B cell (primary cell): ENCODE results near the gene SLC17A4. TPM values are rescaled to one million over a fixed set of nuclear protein-coding genes. Genes with fewer than 3 reads are reported as not detected.

Experiments used
- ATAC-seq: fragments of 200-7000 bp; cut with Tn5 transposase; one replicate; pipeline ENCODE4 v1.10.0; 2021; ENCODE audit warnings: low read depth, mild to moderate bottlenecking, moderate number of reproducible peaks, moderate library complexity
- CTCF ChIA-PET: fragments of 350-600 bp; sonication (Branson Sonifier 250); formaldehyde crosslinking; loops from one replicate; lab custom pipeline; 2021; ENCODE audit warnings: antibody characterized with exemption, inconsistent platforms; lab: Charles Lee
- POLR2A ChIA-PET: fragments of 350-600 bp; sonication (Branson Sonifier 250); formaldehyde crosslinking; loops from one replicate; lab custom pipeline; 2021; ENCODE audit warnings: antibody characterized with exemption; lab: Charles Lee
- DNase-seq: peaks from one replicate; pipeline ENCODE4 v3.0.0; 2013
- H2AFZ ChIP-seq: 2 replicates; pipeline ENCODE4 v1.6.1; 2012; ENCODE audit warnings: mild to moderate bottlenecking, low read depth, low read length; ENCODE audit not compliant: insufficient read depth, poor library complexity, severe bottlenecking
- H3K27ac ChIP-seq, 2 donors: 1 replicate in 1 of 2; 2 replicates in 1 of 2; pipeline ENCODE4 v1.5.1; 2012 to 2013; ENCODE audit warnings: low read length in 2 of 2, mild to moderate bottlenecking in 2 of 2, moderate library complexity in 1 of 2
- H3K27me3 ChIP-seq, 4 experiments: fragments of 200-600 bp in 1 of 4; sonication (generic) in 1 of 4; replicated peaks in 1 of 4; 1 replicate in 2 of 4; 2 replicates in 2 of 4; pipeline versions ENCODE4 v1.6.1 to v1.7.0; 2013 to 2016; ENCODE audit warnings: low read length in 3 of 4, mild to moderate bottlenecking in 2 of 4, mixed read lengths in 1 of 4, moderate library complexity in 1 of 4; ENCODE audit not compliant: insufficient read depth in 4 of 4, control insufficient read depth in 3 of 4; ENCODE audit errors: control extremely low read depth in 1 of 4
- H3K36me3 ChIP-seq, 2 experiments: replicated peaks in 1 of 2; 1 replicate in 1 of 2; 2 replicates in 1 of 2; pipeline versions ENCODE4 v1.6.1 to v1.7.1; 2013; ENCODE audit warnings: low read length in 1 of 2; ENCODE audit not compliant: insufficient read depth in 2 of 2, control insufficient read depth in 1 of 2; ENCODE audit errors: control extremely low read depth in 1 of 2, extremely low read depth in 1 of 2
- H3K4me1 ChIP-seq, 2 donors: fragments of 200-600 bp in 1 of 2; sonication (generic) in 1 of 2; 1 replicate in 1 of 2; 2 replicates in 1 of 2; pipeline versions ENCODE4 v1.5.1 to v1.6.1; 2013 to 2017; ENCODE audit warnings: low read length in 2 of 2; ENCODE audit not compliant: control insufficient read depth in 2 of 2, insufficient read depth in 2 of 2
- H3K4me2 ChIP-seq: replicated peaks from 2 replicates; pipeline ENCODE3; 2012; ENCODE audit warnings: mild to moderate bottlenecking, low read depth, low read length; ENCODE audit not compliant: poor library complexity, severe bottlenecking
- H3K4me3 ChIP-seq, 5 experiments: fragments of 200-600 bp in 1 of 5; sonication (generic) in 1 of 5; 1 replicate in 3 of 5; 2 replicates in 2 of 5; pipeline versions ENCODE4 v1.5.1 to v1.7.0; 2011 to 2016; ENCODE audit warnings: low read length in 4 of 5, mild to moderate bottlenecking in 4 of 5, low read depth in 2 of 5, control low read depth in 1 of 5, moderate library complexity in 1 of 5; ENCODE audit not compliant: insufficient read depth in 1 of 5; ENCODE audit errors: control extremely low read depth in 1 of 5, extremely low read depth in 1 of 5
- H3K79me2 ChIP-seq: fragments of 200-600 bp; sonication (generic); one replicate; pipeline ENCODE4 v1.6.0; 2016; ENCODE audit warnings: low read length; ENCODE audit not compliant: control insufficient read depth, insufficient read depth
- H3K9ac ChIP-seq: fragments of 200-600 bp; sonication (generic); 2 replicates; pipeline ENCODE4 v1.6.1; 2017; ENCODE audit warnings: mild to moderate bottlenecking, low read length, moderate library complexity
- H3K9me3 ChIP-seq, 3 donors: one replicate each; pipeline versions ENCODE4 v1.6.1 to v1.7.1; 2013; ENCODE audit warnings: low read length in 2 of 3; ENCODE audit not compliant: control insufficient read depth in 2 of 3, insufficient read depth in 1 of 3; ENCODE audit errors: control extremely low read depth in 1 of 3
- H4K20me1 ChIP-seq: 2 replicates; pipeline ENCODE4 v1.6.0; 2012; ENCODE audit warnings: mild to moderate bottlenecking, low read length; ENCODE audit not compliant: insufficient read depth, control insufficient read depth, poor library complexity, severe bottlenecking
- H3K27ac Mint-ChIP-seq: one replicate; pipeline ENCODE4 v1.8.0; 2021; ENCODE audit warnings: mixed read lengths
- H3K27me3 Mint-ChIP-seq: one replicate; pipeline ENCODE4 v1.8.0; 2021; ENCODE audit warnings: mixed read lengths
- H3K4me1 Mint-ChIP-seq: one replicate; pipeline ENCODE4 v1.8.0; 2021; ENCODE audit warnings: mixed read lengths
- H3K4me3 Mint-ChIP-seq: one replicate; pipeline ENCODE4 v1.8.0; 2021; ENCODE audit warnings: mixed read lengths
- H3K9me3 Mint-ChIP-seq: one replicate; pipeline ENCODE4 v1.8.0; 2022; ENCODE audit warnings: mixed read lengths; ENCODE audit not compliant: insufficient read depth
- EZH2 ChIP-seq: IDR thresholded peaks from 2 replicates; pipeline ENCODE4 v1.6.1; 2012; ENCODE audit warnings: borderline replicate concordance, low read depth, mild to moderate bottlenecking, moderate library complexity, low read length; ENCODE audit not compliant: insufficient read depth, poor library complexity, severe bottlenecking
- WGBS: methylation state at CpG from one replicate; pipeline ENCODE4 v1.1.5; 2013; ENCODE audit warnings: missing lambda C conversion rate; ENCODE audit not compliant: insufficient coverage; 5-methylcytosine and 5-hydroxymethylcytosine counted together
- intact Hi-C: fragments of 100-400 bp; cut with micrococcal nuclease; formaldehyde crosslinking; loops from one replicate; pipeline ENCODE4 v1.10.0; 2022
- polyA plus RNA-seq: library from polyadenylated mRNA; depleted of rRNA; stranded (reverse); fragments of >200 nt; gene quantifications from 2 replicates; pipeline ENCODE4 v1.2.3, GENCODE V29; 2012
- total RNA-seq, 2 donors: library from RNA; stranded (reverse); fragments of 120-200 nt in 1 of 2; gene quantifications; 1 replicate in 1 of 2; 2 replicates in 1 of 2; pipeline versions ENCODE4 v1.2.3 to v1.2.4, GENCODE V29; 2013 to 2022
- TF ChIP-seq, protein P1 (sequence below): fragments of 200-600 bp; IDR thresholded peaks from one replicate; pipeline ENCODE4 v1.8.0; 2022; ENCODE audit warnings: antibody characterized with exemption, mild to moderate bottlenecking

SLC17A4 gene
- total and polyA plus RNA-seq, 2 donors (not counting 1 experiment from before 2014, with no cell fraction given) = not detected

DNA sequence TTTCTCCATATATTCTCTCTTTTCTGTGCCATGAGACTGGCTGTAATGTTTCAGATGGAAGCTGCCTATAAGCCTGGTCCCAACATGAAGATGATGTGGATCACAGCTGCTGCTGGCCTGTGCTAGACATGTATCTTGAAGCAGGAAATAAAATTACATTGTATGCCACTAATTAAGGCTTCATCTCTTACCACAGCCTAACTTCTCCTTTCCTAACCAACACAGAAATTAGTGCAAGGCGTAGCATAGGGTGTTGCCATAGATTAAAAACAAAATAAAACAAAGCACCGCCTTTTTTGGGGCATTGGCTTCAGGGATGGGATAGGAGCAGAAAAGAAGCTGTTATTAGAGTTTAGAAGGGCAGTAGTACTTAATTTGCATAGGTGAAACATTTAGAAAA lies 4.7 kb upstream of the SLC17A4 start:
- no peaks in the 10 kb centered on the region for H3K79me2 ChIP-seq
- no peaks in the 10 kb centered on the region for H3K36me3 ChIP-seq
- intact Hi-C loops = no loop called here
- ATAC-seq (peak; percentile 45), DNase-seq (peak; percentile 46)
- POLR2A ChIA-PET = no interaction called here
- H3K27ac ChIP-seq = no peak overlapping the region
- TF ChIP-seq EZH2 = no peak
- TF ChIP-seq, protein P1, sequence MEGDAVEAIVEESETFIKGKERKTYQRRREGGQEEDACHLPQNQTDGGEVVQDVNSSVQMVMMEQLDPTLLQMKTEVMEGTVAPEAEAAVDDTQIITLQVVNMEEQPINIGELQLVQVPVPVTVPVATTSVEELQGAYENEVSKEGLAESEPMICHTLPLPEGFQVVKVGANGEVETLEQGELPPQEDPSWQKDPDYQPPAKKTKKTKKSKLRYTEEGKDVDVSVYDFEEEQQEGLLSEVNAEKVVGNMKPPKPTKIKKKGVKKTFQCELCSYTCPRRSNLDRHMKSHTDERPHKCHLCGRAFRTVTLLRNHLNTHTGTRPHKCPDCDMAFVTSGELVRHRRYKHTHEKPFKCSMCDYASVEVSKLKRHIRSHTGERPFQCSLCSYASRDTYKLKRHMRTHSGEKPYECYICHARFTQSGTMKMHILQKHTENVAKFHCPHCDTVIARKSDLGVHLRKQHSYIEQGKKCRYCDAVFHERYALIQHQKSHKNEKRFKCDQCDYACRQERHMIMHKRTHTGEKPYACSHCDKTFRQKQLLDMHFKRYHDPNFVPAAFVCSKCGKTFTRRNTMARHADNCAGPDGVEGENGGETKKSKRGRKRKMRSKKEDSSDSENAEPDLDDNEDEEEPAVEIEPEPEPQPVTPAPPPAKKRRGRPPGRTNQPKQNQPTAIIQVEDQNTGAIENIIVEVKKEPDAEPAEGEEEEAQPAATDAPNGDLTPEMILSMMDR = no peak
- no peaks in the 10 kb centered on the region for H3K27me3 ChIP-seq
- no peak overlapping the region for H3K4me2 ChIP-seq
- H3K4me3 ChIP-seq = no peak overlapping the region
- H3K9ac ChIP-seq = no peak overlapping the region
- Mint-ChIP-seq H3K4me1 (peaks cover 5% of the 10 kb centered on the region), H3K27me3 (no peaks in the 10 kb centered on the region), H3K9me3 (no peaks in the 10 kb centered on the region), H3K4me3 (no peak overlapping the region), H3K27ac (no peak overlapping the region)
- no peak overlapping the region for H2AFZ ChIP-seq
- peaks cover 5% of the 10 kb centered on the region in 2 donors for H3K4me1 ChIP-seq
- H3K9me3 ChIP-seq = no peaks in the 10 kb centered on the region
- H4K20me1 ChIP-seq = no peaks in the 10 kb centered on the region
- CTCF ChIA-PET = interaction anchor here (0.6 to 3.0 kb wide), 2 partner anchors 31 to 68 kb away, joined by 3 to 9 read pairs; no protein-coding TSS in a partner anchor
- WGBS = no CpG with 5 or more reads among the region's 2 CpGs

DNA sequence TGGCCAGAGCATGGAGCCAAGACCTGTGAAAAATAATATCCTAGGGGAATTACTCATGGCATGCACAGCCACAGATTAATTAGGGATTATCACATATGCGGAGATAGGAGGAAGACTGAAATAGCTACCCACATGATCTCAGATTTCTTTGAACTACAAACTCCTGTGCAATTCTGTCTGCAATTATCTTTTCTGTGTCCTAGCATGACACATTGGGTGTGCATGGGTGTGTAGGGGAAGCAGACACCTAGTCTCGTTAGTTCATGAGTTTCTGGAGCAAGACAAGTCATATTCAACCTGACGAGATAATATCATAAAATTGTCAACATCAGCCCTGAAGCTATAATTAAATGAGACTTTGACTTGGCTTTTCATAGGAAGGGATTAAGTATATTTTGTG lies 3.6 kb upstream of the SLC17A4 start:
- Histone ChIP-seq H3K9ac (no peak overlapping the region), H3K4me1 (peaks cover 5% of the 10 kb centered on the region in 2 donors), H4K20me1 (no peaks in the 10 kb centered on the region), H3K27ac (no peak overlapping the region), H3K4me3 (no peak overlapping the region), H3K36me3 (no peaks in the 10 kb centered on the region), H3K9me3 (no peaks in the 10 kb centered on the region), H3K79me2 (no peaks in the 10 kb centered on the region), H3K27me3 (no peaks in the 10 kb centered on the region), H2AFZ (no peak overlapping the region), H3K4me2 (no peak overlapping the region)
- ATAC-seq (no peak), DNase-seq (no peak)
- peaks cover 3% of the 10 kb centered on the region for H3K27me3 Mint-ChIP-seq
- CTCF ChIA-PET = interaction anchor here (1.1 to 3.0 kb wide), 2 partner anchors 23 to 32 kb away, joined by 3 to 9 read pairs; no protein-coding TSS in a partner anchor
- WGBS = no CpG with 5 or more reads among the region's 3 CpGs
- peaks cover 5% of the 10 kb centered on the region for H3K4me1 Mint-ChIP-seq
- H3K27ac Mint-ChIP-seq = no peak overlapping the region
- no peaks in the 10 kb centered on the region for H3K9me3 Mint-ChIP-seq
- POLR2A ChIA-PET = no interaction called here
- intact Hi-C loops = no loop called here
- TF ChIP-seq, protein P1 = no peak
- no peak overlapping the region for H3K4me3 Mint-ChIP-seq
